ENCODE data around the gene HPS6.

DNA sequence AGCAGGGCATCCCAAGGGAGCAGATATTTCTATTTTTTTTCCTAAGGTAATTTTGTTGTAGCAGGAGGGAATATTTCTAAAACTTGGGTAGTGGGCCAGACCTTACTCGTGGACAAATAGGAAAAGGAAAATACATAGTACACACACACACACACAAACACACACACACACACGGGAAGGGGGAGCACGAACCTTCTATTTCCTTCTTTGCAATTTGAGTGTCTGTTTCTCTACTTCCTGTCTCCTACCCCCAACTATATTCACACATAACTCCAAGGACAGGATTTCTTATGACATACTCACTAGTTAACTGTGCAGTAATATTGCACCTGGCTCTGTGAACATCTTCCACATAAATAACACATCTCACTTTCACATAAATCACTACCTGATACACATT, 50.6 kb downstream of the HPS6 start:
- TF ChIP-seq CTCF (conservative IDR thresholded peaks at IDR 0.05) (no peak), ZFX (IDR thresholded peaks at IDR 0.05) (no peak)

Data from C4-2B (cell line).